Keratinocyte (primary cell): ENCODE data around the gene RERE.

ENCODE experiments used
- EZH2 ChIP-seq: IDR thresholded peaks from one replicate; pipeline ENCODE4 v1.6.1; 2012; ENCODE audit warnings: inconsistent platforms, mild to moderate bottlenecking, low read length, moderate library complexity
- TF ChIP-seq, protein P1 (sequence below), 3 experiments: IDR thresholded peaks in 1 of 3; conservative IDR thresholded peaks in 1 of 3; optimal IDR thresholded peaks in 1 of 3; 2 replicates in 2 of 3; 3 replicates in 1 of 3; pipeline versions ENCODE3 to v1.5.1; 2011; ENCODE audit warnings: low read length in 3 of 3, mild to moderate bottlenecking in 3 of 3, moderate library complexity in 2 of 3, control low read depth in 1 of 3, inconsistent platforms in 1 of 3; ENCODE audit not compliant: insufficient read depth in 2 of 3; ENCODE audit errors: extremely low read depth in 1 of 3

DNA sequence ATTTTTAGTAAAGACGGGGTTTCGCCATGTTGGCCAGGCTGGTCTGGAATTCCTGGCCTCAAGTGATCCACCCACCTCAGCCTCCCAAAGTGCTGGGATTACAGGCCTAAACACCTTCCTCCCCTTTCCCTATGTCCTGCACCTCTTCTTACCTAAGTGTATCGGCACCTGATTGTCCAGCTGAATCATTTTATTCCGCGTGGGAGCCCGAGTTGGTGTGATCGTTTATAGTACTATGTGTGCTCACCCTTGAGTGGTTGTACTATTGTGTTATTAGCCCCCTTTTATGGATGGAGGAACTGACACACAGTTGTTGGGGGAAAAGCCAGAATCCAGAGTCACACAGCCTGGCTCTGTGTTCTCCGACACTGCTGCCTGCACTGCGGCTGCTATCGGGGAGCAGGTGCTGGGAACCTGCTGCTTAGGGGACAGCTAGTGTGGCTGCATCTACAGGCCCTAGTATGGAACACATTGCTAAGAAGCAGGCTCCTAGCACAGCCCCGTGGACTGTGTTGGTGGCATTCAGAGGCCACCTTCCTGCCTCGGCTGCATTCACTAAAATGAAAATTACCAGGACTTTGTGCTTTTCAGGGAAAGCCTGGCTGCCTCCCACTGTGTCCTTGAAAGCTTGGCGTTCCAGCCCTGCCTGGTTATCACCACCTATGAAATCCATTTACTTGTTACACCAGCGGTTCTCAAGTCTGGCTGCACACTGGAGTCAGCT is 39.4 kb upstream of the RERE start:
- TF ChIP-seq, protein P1, sequence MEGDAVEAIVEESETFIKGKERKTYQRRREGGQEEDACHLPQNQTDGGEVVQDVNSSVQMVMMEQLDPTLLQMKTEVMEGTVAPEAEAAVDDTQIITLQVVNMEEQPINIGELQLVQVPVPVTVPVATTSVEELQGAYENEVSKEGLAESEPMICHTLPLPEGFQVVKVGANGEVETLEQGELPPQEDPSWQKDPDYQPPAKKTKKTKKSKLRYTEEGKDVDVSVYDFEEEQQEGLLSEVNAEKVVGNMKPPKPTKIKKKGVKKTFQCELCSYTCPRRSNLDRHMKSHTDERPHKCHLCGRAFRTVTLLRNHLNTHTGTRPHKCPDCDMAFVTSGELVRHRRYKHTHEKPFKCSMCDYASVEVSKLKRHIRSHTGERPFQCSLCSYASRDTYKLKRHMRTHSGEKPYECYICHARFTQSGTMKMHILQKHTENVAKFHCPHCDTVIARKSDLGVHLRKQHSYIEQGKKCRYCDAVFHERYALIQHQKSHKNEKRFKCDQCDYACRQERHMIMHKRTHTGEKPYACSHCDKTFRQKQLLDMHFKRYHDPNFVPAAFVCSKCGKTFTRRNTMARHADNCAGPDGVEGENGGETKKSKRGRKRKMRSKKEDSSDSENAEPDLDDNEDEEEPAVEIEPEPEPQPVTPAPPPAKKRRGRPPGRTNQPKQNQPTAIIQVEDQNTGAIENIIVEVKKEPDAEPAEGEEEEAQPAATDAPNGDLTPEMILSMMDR (optimal IDR thresholded peaks at IDR 0.05 in 1 of 3, IDR thresholded peaks at IDR 0.05 in 1 of 3, conservative IDR thresholded peaks at IDR 0.05 in 1 of 3; ENCODE audit: extremely low read depth in 1 of 3, insufficient read depth in 2 of 3, low read length in 3 of 3): no peak
- no peak for TF ChIP-seq EZH2
